ENCODE results near the gene TSPAN32.

DNA sequence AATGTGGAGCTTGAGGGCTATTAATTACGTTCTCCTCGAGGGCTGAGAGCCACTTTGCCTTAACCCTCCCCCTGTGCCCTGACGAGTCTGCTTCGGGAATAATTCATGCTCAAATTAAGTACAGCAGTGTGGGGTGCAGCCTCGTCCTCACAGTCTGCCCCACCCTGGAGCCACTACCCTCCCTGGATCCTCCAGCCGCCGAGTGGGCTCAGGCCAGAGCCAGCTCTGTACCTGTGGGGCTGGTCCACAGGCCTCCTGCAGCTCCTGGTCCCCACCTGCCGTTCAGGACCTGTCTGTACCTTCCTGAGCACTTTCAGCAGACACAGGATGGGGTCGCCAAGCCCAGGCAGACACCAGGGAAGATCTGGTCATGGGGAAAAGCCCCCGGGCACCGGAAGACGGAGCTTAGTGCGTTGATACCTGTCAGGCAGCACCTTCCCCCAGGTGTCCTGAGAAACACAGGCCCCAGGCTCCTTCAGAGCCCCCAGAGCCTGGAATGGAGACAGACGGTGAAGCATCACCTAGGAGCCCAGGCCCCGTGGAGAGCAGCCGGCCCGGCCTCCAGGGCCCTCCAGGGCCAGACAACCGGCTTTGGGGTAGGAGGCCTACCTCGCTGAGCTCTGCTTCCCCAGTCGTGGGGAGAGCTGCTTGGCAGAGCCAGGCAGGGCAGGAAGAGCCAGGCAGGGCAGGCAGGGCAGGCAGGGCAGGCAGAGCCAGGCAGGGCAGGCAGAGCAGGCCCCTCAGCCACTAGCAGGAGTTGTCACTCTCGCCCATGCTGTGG lies 9.7 kb downstream of the TSPAN32 start:
- TF ChIP-seq FOXK2 (IDR thresholded peaks at IDR 0.05) = no peak
- no peak for TF ChIP-seq SP1 (IDR thresholded peaks at IDR 0.05)
- no peak for TF ChIP-seq FOXM1 (IDR thresholded peaks at IDR 0.05; ENCODE audit: borderline replicate concordance)
- TF ChIP-seq BHLHE40 (IDR thresholded peaks at IDR 0.05; ENCODE audit: borderline replicate concordance) = no peak
- TF ChIP-seq LEF1 (IDR thresholded peaks at IDR 0.05; ENCODE audit: borderline replicate concordance) = no peak
- no peak for TF ChIP-seq FOXA1 (IDR thresholded peaks at IDR 0.05)
